GM19452 (cell line): ENCODE data around the gene MSL3B.

Source experiments
- ATAC-seq: cut with Tn5 transposase; IDR thresholded peaks from one replicate; pipeline ENCODE4 v1.9.1; 2021; ENCODE audit not compliant: unreplicated experiment

Gene MSL3B

DNA sequence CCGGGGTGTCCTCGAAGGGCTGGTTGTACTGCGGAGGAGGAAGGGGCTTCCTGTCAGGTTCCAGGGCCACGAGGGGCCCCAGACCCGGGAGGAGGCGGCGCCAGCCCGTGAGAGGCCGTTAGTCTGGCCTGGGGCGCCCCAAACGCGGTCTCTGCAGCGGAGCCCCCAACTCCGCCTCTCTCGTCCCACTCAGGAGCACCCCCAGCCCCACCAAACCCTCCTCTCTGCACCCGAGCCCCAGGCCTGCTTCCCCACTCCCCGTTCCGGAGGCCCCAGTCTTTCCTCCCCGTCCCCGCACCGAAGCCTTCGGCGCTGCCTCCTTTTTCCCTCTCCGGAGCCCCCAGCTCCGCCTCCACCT, 14.3 kb downstream of the MSL3B start:
- ATAC-seq: no peak

DNA sequence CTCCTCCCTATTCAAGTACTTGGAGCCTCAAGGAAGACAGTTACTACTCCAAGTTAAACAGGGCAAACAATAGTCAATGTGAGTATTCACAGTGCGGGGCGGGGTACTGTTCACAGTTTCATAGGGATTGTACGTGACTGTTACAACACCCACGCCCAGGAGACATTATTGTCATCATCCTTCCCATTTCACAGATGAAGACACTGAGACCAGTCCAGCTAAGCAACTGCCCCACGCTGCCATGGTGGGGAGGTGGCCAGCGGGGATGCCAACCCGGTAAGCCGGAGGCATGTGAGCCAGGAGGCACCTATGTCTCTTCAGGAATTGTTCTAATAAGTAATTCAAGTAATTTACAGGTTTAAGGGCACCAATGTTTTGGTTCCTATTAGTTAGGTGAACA, 14.8 kb downstream of the MSL3B start:
- ATAC-seq: no peak

- ATAC-seq: no peak
These were observed 16.1 kb downstream of the MSL3B start for GRCh38 chr2:233852056-233852455.

DNA sequence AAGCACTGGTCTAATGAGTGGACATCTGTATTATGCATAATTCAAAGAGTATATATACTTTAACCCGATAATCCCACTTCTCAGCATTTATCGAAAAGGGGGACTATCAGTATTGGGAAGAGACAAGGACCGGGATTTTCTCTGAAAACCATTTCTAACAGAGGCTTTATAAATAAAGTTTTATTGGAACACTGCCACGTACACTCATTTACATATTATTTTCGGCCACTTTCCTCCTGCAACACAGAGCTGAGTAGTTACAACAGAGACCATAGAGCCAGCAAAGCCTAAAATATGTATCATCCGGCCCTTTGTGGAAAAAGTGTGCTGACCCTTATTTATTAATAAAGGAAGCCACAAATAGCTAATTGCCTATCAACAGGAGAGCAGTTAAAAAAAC, 17.0 kb downstream of the MSL3B start:
- ATAC-seq: no peak

DNA sequence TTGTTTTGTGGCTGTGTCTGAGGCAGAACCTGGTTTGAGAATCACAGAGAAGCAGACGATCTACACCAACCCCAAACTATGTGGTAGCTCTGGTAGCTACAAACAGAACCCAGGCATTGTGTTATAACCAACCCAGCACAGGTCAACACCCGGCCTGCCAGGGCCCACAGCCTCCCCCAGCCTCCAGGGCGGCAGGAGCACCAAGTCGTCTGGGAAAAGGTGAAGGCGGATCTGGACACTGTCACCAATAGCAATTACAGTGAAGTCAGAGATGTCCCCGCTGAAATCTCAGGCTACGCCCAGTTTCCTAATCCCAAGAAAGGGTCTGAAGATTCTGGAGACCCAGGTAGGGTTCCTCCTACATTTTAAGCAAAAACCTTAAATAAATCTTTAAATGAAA, 17.4 kb downstream of the MSL3B start:
- no peak for ATAC-seq

DNA sequence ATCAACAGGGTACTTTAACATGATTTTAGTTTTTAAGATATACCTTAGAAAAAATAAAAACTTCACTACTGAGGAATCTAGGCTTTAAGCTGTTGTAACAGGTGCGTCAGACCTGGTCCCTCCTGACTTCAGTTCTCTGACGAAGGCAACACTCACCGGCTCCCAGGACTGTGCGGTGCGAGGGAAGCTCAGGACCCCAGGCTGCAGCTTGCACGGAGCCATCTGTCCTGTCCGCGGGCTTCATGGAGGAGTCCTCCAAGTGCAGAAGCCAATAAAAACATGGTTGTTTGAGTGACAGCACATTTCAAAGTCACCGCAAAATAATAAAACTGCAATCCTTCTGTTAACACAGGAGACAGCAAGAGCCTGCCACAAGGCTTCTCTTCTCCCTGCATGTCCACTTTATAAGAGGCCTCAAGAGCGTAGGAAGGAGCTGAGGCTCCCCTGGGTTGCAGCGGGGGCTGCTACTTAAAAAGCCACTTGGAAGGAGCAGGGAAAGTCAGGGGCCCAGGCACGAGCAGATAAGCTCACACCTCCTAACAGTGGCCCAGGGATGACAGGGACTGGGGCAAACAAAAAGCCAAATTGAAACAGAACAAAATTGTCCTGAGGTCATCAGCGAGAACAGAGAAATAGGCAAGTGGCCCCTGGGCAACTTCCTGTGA, 18.4 kb downstream of the MSL3B start:
- ATAC-seq: no peak

- no peak for ATAC-seq
These were observed 19.9 kb downstream of the MSL3B start for GRCh38 chr2:233848276-233848675.

- ATAC-seq: no peak
These were observed 20.8 kb downstream of the MSL3B start for GRCh38 chr2:233847248-233847898.

GRCh38 chr2:233846387-233847247, 21.6 kb downstream of the MSL3B start:
- no peak for ATAC-seq

GRCh38 chr2:233845301-233846060, 22.7 kb downstream of the MSL3B start:
- ATAC-seq: no peak

GRCh38 chr2:233844836-233845235, 23.4 kb downstream of the MSL3B start:
- no peak for ATAC-seq

DNA sequence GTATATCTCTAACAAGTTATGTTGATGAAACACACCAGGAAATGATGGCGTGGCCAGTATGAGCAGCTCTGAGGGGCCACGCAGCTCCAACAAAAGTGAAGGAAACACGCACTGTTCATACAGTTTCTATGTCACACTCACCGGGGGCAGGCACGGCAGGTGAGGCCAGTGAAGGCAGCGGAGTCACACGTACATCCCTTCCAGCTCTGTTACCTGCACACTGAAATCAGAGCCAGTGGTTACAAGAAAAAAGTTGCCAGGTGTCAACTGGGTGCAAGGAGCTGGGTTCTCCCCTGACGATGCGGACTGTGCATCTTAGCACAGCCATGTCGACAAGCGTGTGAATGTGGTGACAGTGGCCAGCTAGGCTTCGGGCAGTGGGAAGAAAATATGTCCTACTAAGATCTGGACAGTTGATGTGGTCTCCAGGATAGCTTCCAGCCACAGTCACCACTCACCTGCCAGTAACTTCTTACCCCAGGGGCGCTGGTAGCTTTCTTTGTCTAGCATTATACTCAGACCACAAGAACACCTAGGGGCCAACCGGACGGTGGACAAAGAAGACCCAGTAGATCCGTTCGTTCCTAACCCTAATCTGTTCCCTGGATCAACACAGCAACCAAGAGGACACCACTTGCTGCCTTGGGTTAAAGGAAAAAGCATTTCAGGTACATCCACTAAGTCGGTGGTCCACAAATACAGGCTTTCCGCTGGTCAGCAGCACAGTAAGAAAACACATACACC, 23.9 kb downstream of the MSL3B start:
- no peak for ATAC-seq

GRCh38 chr2:233841183-233841582, 27.0 kb downstream of the MSL3B start:
- ATAC-seq: no peak

DNA sequence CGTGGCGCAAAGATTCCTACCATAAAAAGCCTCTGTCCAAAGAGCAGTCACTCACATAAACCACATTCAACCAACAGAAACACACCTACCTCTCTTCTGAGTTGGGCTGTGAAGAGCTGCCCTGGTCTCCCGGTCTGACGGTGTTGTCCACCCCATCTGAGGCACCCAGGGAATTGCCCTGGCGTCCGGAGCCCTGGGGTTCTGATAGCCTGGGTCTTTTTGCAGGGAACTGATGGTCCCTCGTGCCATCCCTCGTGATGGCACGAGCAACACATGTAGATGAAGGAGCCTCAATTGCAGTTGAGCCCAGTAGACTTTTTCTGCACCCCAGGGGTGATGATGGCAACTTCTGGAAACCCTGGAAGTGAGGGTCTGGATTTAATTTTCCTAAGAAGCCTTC, 27.7 kb downstream of the MSL3B start:
- ATAC-seq: no peak

DNA sequence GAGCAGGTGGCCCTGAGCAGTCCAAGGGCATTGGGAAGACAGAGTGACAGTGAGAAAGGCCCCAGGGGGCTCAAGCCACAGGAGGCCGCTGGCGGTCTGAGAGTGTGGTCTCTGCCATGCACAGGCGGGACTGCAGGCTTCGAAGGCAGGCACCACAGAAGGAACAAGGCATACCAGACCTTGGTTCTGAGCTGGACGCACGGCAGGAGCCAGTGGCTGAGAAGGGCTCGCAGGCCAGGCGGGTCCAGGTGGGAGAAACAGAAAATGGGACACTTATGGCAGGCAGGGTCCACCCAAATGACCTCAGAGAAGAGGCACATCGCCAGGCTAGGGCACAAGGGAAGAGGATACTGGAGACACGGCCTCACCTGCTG, 28.8 kb downstream of the MSL3B start:
- no peak for ATAC-seq

DNA sequence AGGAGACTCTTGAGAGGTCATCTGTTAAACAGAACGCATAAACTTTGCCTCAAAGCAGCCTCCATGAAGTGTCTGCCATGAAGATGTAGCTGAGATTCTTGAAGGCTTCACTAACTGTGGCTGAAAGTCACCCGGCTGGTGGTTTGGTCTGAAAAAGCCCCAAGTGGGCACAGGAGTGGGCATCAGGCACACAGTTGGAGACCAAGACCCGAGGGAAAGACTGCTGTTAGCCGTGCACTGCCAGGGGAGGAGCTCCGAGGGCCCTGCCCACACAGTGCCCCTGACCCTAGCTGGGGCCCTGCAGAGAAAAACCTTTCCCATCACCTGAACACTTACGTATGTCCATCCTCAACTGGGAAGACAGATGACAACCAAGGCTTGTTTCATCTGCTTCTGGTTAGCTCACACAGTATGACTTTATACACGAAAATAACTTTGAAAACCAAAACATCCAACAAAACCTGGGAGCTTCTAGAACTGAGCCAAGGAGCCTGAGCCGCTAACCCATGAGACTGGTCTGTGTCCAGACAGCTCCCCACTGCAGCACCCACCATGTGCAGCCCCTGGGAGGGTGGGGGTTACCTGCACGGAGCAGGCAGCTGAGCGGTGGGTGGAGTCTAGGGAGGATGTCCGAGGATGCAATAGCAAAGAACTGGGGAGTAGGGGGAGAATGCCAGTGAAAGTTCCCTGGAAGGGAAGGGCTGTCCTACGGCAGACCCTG, 29.3 kb downstream of the MSL3B start:
- no peak for ATAC-seq

DNA sequence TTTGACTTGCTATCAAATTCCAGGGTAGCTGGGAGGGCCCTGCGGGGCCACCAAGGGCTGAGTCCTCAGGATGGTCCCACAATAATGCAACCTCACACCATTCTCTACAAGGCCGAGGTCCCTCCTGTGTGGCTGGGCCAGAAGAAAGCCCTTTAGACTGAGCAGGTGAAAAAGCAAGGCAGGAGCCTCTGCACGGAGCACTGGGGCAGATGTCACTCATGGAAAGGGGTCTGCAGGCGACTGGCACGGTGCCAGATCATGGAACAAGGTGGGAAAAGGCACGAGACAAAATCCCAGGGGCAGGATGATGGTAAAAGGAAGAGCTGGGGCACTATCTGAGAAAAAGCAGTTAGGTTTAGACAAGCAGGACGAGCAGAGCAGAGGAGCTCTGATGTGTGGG, 29.9 kb downstream of the MSL3B start:
- no peak for ATAC-seq

DNA sequence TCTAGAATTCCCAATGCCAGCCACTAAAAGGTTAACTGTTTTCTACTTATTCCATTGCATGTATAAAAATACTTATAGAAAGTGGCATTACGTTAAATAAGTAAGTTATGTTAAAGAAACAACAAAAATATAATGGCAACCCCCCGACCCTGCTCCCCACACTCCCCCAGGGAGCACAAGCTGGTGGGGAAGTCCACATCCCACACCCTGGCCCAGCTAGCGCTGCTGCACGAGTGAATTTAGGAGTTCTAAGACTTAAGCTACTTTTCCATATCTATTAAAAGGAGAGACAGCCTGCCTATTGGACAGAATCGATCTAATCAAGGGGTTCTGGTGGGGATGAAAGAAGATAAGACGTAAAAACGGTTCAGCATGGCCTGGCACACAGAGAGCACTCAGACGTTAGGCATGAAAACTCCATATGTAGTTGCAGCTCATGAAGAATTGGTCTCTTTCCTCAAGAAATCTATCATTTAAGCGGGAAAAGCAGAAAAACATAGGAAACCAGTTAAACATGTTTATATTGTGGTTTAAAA, 30.4 kb downstream of the MSL3B start:
- ATAC-seq: no peak

DNA sequence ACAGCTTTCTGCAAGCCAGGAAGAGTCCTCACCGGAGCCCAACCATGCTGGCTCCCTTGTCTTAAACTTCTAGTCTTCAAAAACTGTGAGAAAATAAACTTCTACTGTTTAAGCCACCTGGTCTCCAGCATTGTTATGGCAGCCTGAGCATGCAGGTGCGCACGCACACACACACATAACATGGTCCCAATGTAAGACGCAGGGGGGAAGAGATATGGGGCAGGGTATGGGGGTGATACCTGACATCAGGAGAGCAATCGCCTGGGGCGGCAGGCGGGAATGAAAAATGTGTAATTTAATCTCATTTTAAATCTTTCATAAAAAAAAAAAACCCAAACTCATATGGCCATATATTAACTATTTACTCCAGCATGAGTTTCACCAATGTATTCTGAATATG, 31.8 kb downstream of the MSL3B start:
- ATAC-seq: no peak
